Fibroblast of skin of right biceps (primary cell): ENCODE data around the gene C3orf22.
A peak's percentile ranks its signal among the peaks of the same experiment; 100 is the strongest.

ENCODE experiments used
- DNase-seq: peaks from one replicate; pipeline ENCODE4 v3.0.0-alpha.2; 2013

Gene C3orf22

GRCh38 chr3:126511291-126511690 is 47.4 kb downstream of the C3orf22 start:
- no peak for DNase-seq

- no peak for DNase-seq
These were observed 48.3 kb downstream of the C3orf22 start for GRCh38 chr3:126510308-126510910.

GRCh38 chr3:126509597-126510307 is 49.0 kb downstream of the C3orf22 start:
- DNase-seq, result no peak

- peak; percentile 5 for DNase-seq
These were observed 50.2 kb downstream of the C3orf22 start for GRCh38 chr3:126508564-126508964.

DNA sequence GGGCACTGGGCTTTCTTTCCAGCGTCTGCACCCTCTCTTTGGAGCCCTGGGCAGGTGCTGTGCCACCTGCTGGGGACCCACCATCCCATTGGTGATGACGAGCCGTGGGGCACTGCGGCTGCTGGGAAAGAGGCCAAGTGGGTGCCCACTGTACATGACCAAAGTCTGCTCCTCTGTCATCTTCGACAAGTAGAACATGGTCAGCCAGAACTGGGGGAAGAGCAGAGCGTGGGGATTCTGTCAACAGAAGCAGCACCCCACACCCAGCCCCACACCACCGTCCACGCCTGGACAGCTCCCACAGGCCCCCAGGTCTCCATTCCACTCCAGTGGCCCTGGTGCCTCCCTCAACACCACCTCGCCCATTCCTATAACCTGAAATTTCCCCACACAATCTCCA is 50.8 kb downstream of the C3orf22 start:
- DNase-seq, result no peak

DNA sequence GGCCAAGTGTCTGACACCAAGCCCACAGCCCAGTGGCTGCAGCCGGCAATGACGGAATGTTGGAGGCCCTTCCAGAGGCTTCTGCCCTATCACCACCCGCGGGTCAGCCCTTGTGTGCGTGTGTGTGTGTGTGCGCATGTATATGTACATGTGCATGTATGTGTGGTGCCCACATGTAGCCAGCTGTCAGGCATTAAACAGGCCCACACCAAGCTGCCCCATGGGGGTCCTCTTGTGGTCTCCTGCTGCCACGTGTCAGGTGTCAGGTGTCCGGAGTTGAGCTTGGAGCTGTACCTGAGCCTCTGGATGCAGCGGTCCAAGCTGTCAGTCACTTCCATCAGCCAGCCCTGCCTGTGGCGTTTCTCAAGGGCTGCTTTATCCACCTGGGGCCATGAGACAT is 55.0 kb downstream of the C3orf22 start:
- DNase-seq, result no peak

- DNase-seq, result no peak
These were observed 56.1 kb downstream of the C3orf22 start for GRCh38 chr3:126502656-126503055.

DNA sequence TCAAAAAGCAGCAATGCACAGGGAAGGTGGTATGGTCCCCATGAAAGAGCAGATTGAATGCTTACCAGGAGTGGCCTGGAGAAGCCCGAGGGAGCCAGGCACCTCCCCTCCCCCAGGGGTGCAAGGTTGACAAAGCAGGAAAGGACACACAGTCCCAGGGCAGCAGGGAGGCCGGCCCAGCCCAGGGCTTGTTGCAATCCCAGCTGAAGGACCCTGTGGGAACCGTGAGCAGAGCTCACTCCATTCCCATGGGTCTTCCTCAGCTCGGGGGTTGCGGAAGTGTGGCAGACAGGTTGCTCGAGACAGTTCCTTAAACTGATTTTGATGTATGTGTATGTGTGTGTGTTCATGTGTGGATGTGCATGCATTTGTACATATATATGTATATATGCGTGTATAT is 57.0 kb downstream of the C3orf22 start:
- DNase-seq, result no peak

- no peak for DNase-seq
These were observed 57.7 kb downstream of the C3orf22 start for GRCh38 chr3:126501054-126501453.

DNA sequence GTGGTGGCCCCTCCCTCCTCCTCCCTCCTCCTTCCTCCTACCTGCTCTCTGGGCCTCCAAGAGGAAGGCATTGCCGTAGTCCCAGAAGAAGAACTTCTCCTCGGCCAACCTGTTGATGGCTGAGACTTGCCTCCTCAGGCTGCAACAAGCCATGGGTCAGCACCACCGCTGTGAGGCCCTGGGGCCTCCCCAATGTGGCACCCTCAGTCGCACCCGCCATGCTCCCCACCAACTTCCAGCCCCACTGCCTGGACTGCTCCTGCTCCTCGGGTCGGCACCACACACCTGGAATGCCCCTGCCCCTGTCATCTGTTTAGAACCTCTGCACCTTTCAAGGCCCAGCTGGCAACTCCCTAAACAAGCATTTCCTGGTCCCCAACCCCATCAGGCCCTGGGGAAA is 58.7 kb downstream of the C3orf22 start:
- DNase-seq, result no peak
